ENCODE measurements around the gene SPIN2B.

SPIN2B gene

GRCh38 chrX:57070185-57070984 is 51.0 kb downstream of the SPIN2B start:
- no peak for DNase-seq
